GM12874 (cell line): Measurements from ENCODE around the gene ABCC4.
A peak's percentile ranks its signal among the peaks of the same experiment; 100 is the strongest.

Experiments
- TF ChIP-seq, protein P1 (sequence below): IDR thresholded peaks from 2 replicates; pipeline ENCODE4 v1.5.1; 2011; ENCODE audit warnings: low read depth, mild to moderate bottlenecking, control low read depth, low read length, moderate library complexity; ENCODE audit not compliant: insufficient read depth

The ABCC4 gene

DNA sequence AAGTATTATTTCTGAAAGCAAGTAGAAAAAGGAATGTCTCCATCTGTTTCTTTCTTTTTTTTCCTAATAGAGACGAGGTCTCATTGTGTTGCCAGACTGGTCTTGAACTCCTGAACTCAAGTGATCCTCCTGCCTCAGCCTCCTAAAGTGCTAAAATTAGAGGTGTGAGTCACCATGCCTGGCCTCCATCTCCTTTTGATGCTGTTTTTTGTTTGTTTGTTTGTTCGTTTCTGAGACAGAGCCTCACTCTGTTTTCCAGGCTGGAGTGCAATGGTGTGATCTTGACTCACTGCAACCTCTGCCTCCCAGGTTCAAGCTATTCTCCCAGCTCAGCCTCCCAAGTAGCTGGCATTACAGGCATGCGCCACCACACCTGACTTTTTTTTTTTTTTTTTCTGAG is 14.5 kb upstream of the ABCC4 start:
- TF ChIP-seq, protein P1, sequence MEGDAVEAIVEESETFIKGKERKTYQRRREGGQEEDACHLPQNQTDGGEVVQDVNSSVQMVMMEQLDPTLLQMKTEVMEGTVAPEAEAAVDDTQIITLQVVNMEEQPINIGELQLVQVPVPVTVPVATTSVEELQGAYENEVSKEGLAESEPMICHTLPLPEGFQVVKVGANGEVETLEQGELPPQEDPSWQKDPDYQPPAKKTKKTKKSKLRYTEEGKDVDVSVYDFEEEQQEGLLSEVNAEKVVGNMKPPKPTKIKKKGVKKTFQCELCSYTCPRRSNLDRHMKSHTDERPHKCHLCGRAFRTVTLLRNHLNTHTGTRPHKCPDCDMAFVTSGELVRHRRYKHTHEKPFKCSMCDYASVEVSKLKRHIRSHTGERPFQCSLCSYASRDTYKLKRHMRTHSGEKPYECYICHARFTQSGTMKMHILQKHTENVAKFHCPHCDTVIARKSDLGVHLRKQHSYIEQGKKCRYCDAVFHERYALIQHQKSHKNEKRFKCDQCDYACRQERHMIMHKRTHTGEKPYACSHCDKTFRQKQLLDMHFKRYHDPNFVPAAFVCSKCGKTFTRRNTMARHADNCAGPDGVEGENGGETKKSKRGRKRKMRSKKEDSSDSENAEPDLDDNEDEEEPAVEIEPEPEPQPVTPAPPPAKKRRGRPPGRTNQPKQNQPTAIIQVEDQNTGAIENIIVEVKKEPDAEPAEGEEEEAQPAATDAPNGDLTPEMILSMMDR: no peak

DNA sequence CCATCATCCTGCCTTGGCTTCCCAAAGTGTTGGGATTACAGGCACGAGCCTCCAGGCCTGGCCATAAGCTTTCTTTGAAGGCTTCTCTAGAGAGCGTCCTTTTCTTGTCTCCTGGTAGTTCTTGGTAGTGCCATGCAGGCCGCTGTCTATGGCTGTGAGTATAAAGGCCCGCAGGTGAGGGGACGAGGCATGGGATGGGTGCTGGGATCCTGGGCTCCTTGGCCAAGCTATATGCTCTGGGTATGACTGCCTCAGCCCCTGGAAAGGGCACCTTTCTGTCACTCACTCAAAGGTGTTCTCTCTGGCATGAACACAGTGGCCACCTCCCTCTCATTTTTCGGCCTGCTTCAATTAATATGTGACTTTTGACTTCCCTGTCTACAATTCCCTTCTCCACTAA is 6.3 kb upstream of the ABCC4 start:
- TF ChIP-seq, protein P1: no peak

DNA sequence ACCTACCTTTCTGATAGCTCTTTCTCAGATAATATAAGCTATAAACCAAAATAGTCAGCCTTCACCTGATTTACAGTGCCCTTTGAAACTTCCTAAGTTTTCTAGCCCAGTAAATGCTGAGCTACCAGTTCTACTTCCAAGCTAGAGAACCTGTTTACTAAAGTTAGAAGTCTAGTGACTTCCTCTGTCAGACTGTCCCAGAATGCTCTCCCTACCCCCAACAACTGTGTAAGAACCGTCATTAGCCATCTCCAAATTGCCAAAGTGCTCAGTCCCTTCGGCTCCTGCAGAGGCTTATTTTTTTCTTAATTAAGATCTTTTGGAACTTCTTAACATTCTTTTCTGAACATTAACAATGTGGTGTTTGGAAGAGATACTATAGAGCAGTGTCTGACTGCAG is 3.2 kb upstream of the ABCC4 start:
- TF ChIP-seq, protein P1: no peak

DNA sequence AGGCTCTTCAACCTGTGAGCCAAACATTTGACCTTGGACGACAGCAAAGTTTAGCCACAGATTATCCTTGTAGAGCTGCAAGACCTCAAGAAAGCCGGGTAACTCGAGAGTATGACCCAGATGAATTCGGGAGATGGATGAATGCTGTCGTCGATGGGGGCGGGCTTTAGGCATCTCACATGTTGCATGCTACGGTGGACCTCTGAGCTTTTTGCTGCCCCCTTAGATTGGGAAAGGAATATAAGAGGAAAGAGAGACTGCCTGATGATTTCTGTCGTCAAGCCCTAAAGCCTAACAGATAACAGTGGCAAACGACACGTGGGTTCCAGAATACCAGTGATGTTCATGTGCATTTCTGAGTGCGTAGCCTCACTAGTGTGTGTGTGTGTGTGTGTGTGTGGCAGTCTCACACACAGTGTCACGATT is 730 bp upstream of the ABCC4 start:
- TF ChIP-seq, protein P1: no peak

DNA sequence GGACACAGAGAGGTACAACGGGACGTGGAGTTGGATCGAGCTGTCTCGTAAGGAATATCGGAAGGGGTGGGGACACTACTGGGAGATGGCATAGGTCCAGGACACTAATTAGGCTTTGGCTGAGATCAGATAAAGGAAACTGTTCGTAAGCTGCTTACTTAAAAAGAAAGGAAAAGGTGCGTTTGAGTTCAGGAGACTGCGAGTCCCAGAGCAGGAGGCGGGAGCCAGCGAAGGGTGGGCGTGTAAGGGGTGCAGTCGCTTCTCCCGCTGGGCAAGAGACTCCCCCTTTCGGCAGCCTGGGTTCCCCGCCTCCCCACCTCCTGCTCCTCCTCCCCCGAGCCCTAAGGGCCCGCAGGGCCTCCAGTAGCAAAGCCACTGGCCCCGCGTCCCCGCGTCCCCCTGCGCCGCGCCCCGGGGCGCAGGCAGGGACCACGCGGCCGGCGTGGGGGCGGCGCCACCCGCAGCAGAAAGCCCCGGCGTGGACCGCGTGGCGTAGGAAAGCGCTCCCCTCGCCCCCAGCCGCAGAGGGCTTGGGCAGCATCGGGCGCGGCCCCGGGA is 547 bp downstream of the ABCC4 start:
- TF ChIP-seq, protein P1: peak; percentile 34; the same call in 1 of the 2 replicates

DNA sequence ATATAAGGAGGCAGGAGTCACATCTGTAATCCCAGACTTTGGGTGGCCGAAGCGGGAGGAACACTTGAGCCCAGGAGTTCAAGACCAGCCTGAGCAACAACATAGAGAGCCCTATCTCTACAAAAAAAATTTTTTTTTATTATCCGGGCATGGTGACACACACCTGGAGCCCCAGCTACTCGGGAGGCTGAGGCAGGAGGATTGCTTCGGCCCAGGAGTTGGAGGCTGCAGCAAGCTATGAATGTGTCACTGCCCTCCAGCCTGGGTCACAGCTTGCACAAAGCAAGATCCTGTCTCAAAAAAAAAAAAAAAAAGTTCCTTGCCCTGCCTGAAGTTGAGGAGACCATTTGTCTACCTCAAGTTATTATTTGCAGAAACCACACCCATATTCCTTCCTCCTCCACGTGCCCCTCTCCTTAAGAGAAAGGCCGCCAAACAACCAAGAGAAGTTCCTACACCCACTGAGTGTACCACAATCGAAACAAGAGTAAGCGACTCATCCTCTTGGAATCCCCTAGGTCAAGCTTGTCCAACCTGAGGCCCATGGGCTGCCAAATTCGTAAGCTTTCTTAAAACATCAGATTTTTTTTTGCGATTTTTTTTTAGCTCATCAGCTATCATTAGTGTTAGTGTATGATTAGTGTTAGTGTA is 2.2 kb downstream of the ABCC4 start:
- TF ChIP-seq, protein P1: no peak

DNA sequence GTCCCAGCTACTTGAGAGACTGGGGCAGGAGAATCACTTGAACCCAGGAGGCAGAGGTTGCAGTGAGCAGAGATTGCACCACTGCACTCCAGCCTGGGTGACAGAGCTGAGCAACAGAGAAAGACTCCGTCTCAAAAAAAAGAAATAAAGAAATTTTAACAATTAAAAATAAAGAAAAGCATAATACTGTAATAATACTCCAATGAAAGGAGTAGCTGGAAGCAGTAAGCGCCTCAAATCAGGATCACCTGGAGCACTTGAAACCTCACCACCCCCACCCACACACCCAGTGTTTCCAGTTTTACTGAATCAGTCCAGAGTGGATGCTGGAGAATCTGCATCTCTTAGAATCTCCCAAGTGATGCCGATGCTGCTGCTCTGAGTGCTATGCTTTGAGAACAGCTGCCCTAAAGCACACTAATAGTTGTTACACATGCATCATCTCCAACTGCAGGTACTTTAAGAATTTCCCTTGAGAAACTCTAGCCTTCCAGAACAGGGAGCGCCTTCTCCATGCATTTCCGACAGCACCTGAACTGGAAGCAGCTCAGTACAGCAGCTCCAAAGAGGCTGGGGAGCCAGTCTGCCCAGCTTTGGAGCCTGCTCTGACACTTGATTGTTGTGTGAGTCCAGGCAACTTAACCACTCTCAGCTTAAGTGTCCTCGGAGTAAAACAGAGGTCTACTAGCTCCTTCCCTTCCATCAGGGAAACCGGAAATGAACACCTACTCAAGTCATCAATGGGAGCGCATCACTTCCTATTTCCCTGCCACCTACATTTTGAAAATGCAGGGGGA is 2.9 kb downstream of the ABCC4 start:
- TF ChIP-seq, protein P1: no peak
